Fibroblast of pulmonary artery (primary cell): ENCODE measurements around the gene OR10W1.

ENCODE experiments used
- DNase-seq: peaks from one replicate; pipeline ENCODE4 v3.0.0-alpha.2; 2010; ENCODE audit warnings: low read depth
- H3K4me3 ChIP-seq: replicated peaks from 2 replicates; pipeline ENCODE4 v1.5.1; 2011; ENCODE audit warnings: low read depth, mild to moderate bottlenecking, control low read depth, low read length, moderate library complexity
- TF ChIP-seq, protein P1 (sequence below): IDR thresholded peaks from 2 replicates; pipeline ENCODE4 v1.5.1; 2011; ENCODE audit warnings: mild to moderate bottlenecking, control low read depth, low read length, inconsistent platforms; ENCODE audit errors: missing control alignments

Gene OR10W1, protein sequence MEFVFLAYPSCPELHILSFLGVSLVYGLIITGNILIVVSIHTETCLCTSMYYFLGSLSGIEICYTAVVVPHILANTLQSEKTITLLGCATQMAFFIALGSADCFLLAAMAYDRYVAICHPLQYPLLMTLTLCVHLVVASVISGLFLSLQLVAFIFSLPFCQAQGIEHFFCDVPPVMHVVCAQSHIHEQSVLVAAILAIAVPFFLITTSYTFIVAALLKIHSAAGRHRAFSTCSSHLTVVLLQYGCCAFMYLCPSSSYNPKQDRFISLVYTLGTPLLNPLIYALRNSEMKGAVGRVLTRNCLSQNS

DNA sequence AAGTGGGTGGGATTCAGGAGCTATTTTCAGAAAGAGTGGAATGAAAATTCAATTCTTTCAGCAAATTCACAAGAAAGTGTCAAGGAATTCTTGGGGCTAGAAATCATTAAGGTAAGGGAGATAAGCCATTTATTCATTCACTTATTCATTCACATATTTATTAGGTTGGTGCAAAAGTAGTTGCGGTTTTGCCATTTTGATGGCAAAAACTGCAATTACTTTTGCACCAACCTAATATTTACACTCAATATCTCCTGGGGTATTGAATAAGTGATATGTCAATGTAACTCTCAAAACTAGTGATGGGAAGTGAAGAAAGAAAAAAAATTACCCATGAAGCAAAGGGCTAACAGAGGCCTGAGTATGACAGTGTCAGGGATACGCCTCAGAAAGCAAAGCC, at the start of gene OR10W1:
Gene OR10W1 (minus strand): TSS at position 119 of the 400 bp plus-strand sequence. CDS start 402 bp downstream, outside the sequence.
- no peak within 1 kb of the TSS for H3K4me3 ChIP-seq
- TF ChIP-seq, protein P1, sequence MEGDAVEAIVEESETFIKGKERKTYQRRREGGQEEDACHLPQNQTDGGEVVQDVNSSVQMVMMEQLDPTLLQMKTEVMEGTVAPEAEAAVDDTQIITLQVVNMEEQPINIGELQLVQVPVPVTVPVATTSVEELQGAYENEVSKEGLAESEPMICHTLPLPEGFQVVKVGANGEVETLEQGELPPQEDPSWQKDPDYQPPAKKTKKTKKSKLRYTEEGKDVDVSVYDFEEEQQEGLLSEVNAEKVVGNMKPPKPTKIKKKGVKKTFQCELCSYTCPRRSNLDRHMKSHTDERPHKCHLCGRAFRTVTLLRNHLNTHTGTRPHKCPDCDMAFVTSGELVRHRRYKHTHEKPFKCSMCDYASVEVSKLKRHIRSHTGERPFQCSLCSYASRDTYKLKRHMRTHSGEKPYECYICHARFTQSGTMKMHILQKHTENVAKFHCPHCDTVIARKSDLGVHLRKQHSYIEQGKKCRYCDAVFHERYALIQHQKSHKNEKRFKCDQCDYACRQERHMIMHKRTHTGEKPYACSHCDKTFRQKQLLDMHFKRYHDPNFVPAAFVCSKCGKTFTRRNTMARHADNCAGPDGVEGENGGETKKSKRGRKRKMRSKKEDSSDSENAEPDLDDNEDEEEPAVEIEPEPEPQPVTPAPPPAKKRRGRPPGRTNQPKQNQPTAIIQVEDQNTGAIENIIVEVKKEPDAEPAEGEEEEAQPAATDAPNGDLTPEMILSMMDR: no peak
- DNase-seq: no peak

DNA sequence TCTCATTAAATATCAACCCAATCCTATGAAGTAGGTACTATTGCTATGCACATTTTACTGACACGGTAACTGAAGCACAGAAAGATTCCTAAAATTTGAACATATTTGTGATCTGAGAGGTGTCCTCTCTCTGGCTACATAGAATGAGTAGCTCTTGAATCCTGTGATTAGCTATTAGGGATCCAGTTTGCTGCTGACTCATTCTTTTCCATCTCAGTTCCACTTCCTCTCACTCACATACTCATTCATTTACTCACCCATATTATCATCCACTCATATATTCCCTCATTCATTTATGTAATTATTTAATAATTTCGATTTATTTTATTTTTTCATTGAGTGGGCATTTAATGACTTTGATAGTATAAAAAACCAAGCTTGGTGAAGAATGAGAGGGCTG, 48.1 kb upstream of the OR10W1 start:
- DNase-seq: peak; percentile 42
- no peak overlapping the region for H3K4me3 ChIP-seq
- TF ChIP-seq, protein P1: no peak

DNA sequence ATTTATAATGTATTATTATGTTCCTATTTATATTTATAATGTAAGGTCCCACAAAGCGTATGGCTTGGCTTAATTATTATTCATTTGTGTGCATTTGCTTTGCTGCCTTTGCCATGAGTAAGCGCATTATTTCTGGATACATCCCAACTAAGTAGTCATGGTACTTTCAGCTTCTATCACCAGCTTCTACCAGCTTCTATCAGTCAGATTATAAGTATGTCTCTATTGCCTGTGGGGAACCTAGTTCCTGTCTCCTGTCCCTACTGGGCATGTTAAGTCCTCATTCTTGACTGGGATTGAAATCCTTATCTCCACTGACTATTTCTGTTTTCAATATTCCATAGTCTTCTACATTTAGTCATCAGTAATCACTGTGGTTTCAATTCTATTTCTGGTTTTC, 33.5 kb upstream of the OR10W1 start:
- TF ChIP-seq, protein P1: no peak
- DNase-seq: peak; percentile 17
- H3K4me3 ChIP-seq: no peak overlapping the region

DNA sequence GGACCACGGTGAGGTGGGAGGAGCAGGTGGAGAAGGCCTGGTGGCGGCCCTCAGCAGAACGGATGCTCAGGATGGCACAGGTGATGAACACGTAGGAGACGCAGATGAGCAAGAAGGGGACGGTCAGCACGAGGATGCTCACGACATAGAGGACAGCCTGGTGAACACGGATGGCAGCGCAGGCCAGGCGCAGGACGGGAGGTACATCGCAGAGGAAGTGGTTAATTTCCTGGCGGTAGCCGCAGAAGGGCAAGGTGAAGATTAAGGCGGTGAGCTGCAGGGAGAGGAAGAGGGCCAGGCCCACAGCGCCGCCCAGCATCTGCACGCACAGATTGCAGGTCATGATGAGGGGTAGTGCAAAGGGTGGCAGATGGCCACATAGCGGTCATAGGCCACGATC, 24.0 kb upstream of the OR10W1 start:
- no peak overlapping the region for H3K4me3 ChIP-seq
- TF ChIP-seq, protein P1: no peak
- DNase-seq: no peak

DNA sequence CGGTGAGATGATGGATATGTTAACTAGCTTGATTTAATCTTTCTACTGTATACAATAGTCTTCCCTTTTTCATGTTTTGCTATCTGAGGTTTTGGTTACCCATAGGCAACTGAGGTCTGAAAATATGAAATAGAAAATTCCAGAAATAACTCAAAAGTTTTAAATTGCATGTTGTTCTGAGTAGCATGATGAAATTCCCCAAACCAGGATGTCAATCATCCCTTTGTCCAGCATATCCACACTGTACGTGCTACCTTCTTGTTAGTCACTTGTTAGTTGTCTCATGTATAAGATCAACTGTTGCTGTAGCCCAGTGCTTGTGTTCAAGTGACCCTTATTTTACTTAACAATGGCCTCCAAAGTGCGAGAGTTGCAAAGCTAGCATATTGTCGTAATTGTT, 21.2 kb upstream of the OR10W1 start:
- TF ChIP-seq, protein P1: no peak
- no peak overlapping the region for H3K4me3 ChIP-seq
- no peak for DNase-seq

DNA sequence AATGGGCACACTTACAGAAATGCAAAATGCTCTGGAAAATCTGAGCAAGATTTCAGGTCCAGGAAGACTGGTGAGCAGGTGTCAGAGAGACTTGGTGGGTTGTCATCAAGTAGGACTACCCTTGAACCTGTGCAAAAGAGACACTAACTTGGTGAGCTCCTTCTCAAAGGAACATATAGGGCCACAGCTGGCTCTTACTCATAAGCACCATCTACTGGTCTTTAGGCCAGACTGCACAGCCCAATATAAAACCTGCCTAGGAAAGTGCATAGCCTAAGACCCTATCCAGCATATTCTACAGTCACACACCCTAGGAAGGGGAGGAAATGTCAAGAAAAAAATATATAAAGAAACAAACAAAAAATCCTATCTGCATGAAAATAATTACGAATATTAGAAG, 18.2 kb upstream of the OR10W1 start:
- no peak overlapping the region for H3K4me3 ChIP-seq
- DNase-seq: peak; percentile 49
- TF ChIP-seq, protein P1: peak; percentile 71

DNA sequence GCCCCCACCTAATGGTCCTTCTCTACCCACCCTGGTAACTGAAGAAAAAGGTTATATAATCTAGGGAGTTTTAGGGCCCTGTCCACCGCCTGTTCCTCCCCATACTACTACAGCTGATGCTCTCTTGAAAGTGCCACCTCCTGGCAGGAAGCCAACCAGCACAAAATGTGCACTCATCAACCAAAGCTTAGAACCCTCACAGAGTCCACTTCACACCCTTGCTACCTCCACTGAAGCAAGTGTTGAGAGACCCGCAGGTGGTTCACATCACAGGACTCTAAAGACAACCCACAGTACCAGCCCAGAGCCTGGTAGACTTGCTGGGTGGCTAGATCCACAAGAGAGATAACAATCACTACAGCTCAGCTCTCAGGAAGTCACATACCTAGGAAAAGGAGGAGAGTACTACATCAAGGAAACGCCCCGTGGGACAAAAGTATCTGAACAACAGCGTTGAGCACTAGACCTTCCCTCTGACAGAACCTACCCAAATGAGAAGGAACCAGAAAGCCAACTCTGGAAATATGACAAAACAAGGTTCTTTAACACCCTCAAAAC, 17.5 kb upstream of the OR10W1 start:
- H3K4me3 ChIP-seq: no peak overlapping the region
- TF ChIP-seq, protein P1: no peak
- no peak for DNase-seq
